Measurements from ENCODE around the gene SART1.
"Not testable (repeated sequence)": the region's sequence is repeated elsewhere in the genome, so short reads cannot be mapped to it uniquely, and the experiment has no call there.

The SART1 gene

GRCh38 chr11:66020212-66020611 lies 58.7 kb downstream of the SART1 start:
- DNase-seq: no peak

GRCh38 chr11:66020618-66021357 lies 59.3 kb downstream of the SART1 start:
- DNase-seq: no peak

GRCh38 chr11:66022401-66023185 lies 61.1 kb downstream of the SART1 start:
- DNase-seq: peak; percentile 90

GRCh38 chr11:66023186-66023440 lies 61.6 kb downstream of the SART1 start:
- not testable (repeated sequence) for DNase-seq

- no peak for DNase-seq
Observed at GRCh38 chr11:66026017-66026529, 64.5 kb downstream of the SART1 start, which contains the start of gene CATSPER1. TSS of gene CATSPER1 (minus strand) at chr11:66026479. CDS start at chr11:66026379, 100 bp downstream.

Data from retina (tissue), 1 donor.